ENCODE results near the gene DHX32. TPM values are rescaled to one million over a fixed set of nuclear protein-coding genes. Genes with fewer than 3 reads are reported as not detected.

DHX32 gene
- total and polyA plus RNA-seq, 2 donors (not counting 1 experiment from before 2014, with no cell fraction given) = 5.2 to 12.4 TPM

DNA sequence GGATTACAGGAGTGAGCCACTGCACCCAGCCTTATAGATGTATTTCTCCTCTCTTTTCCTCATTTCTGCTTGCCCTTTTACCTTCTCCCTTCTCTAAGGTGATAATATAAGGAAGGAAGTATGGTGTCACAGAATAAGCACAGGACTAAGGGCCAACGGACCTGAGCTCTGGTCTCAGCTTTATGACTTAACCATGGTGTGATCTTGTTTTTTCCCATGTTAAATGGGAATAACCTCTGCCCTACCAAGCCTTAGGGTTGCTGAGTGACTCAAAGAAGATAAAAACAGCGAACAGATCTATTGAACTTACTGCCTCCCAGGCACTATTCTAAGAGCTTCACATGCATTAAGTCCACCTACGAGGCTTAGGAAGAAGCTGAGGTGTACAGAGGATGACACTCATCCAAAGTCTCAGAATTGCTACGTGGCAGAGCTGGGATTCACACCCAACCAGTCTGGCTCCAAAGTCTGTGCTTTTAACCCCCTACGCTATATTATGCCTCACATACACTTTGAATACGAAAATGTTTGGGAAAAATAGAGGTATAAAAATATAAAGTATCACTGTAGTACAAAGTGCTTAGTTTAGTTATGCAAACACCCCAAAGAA is 63.6 kb downstream of the DHX32 start:
- H3K4me1 Mint-ChIP-seq = peaks cover 18% of the 10 kb centered on the region
- H3K79me2 ChIP-seq (ENCODE audit: control insufficient read depth, insufficient read depth, low read length) = peaks cover under 1% of the 10 kb centered on the region
- no peaks in the 10 kb centered on the region for H3K27me3 ChIP-seq (replicated peaks in 1 of 4; ENCODE audit: control extremely low read depth in 1 of 4, control insufficient read depth in 3 of 4, insufficient read depth in 4 of 4, low read length in 3 of 4)
- no peak overlapping the region for H3K27ac ChIP-seq (ENCODE audit: low read length in 2 of 2)
- no peak overlapping the region for H3K9ac ChIP-seq (ENCODE audit: low read length)
- no peaks in the 10 kb centered on the region for H3K9me3 Mint-ChIP-seq (ENCODE audit: insufficient read depth)
- ATAC-seq (ENCODE audit: low read depth) = no peak
- WGBS (ENCODE audit: insufficient coverage) = 100% methylated on average over 3 of the region's 6 CpGs
- no peak for TF ChIP-seq EZH2 (IDR thresholded peaks at IDR 0.05; ENCODE audit: borderline replicate concordance, insufficient read depth, low read depth, low read length, poor library complexity, severe bottlenecking)
- TF ChIP-seq, protein P1, sequence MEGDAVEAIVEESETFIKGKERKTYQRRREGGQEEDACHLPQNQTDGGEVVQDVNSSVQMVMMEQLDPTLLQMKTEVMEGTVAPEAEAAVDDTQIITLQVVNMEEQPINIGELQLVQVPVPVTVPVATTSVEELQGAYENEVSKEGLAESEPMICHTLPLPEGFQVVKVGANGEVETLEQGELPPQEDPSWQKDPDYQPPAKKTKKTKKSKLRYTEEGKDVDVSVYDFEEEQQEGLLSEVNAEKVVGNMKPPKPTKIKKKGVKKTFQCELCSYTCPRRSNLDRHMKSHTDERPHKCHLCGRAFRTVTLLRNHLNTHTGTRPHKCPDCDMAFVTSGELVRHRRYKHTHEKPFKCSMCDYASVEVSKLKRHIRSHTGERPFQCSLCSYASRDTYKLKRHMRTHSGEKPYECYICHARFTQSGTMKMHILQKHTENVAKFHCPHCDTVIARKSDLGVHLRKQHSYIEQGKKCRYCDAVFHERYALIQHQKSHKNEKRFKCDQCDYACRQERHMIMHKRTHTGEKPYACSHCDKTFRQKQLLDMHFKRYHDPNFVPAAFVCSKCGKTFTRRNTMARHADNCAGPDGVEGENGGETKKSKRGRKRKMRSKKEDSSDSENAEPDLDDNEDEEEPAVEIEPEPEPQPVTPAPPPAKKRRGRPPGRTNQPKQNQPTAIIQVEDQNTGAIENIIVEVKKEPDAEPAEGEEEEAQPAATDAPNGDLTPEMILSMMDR (IDR thresholded peaks at IDR 0.05) = no peak
- DNase-seq = no peak
- no peak overlapping the region for H2AFZ ChIP-seq (ENCODE audit: insufficient read depth, low read depth, low read length, poor library complexity, severe bottlenecking)
- peaks cover 0 to 18% of the 10 kb centered on the region in 2 experiments for H3K36me3 ChIP-seq (replicated peaks in 1 of 2; ENCODE audit: control extremely low read depth in 1 of 2, control insufficient read depth in 1 of 2, extremely low read depth in 1 of 2, insufficient read depth in 2 of 2, low read length in 1 of 2)
- POLR2A ChIA-PET = no interaction called here
- CTCF ChIA-PET = interaction anchor here (0.5 kb wide), 1 partner anchor 182 kb away, joined by 3 read pairs; no protein-coding TSS in a partner anchor
- H3K4me1 ChIP-seq (ENCODE audit: control insufficient read depth in 2 of 2, insufficient read depth in 2 of 2, low read length in 2 of 2) = peaks cover 6 to 11% of the 10 kb centered on the region in 2 donors
- H3K9me3 ChIP-seq (ENCODE audit: control extremely low read depth in 1 of 3, control insufficient read depth in 2 of 3, insufficient read depth in 1 of 3, low read length in 2 of 3) = no peaks in the 10 kb centered on the region
- no peak overlapping the region for H3K4me3 Mint-ChIP-seq
- H3K27me3 Mint-ChIP-seq = no peaks in the 10 kb centered on the region
- no peak overlapping the region for H3K4me3 ChIP-seq (ENCODE audit: control extremely low read depth in 1 of 5, extremely low read depth in 1 of 5, insufficient read depth in 1 of 5, low read depth in 2 of 5, low read length in 4 of 5)
- no peak overlapping the region for H3K4me2 ChIP-seq (replicated peaks; ENCODE audit: low read depth, low read length, poor library complexity, severe bottlenecking)
- H3K27ac Mint-ChIP-seq = no peak overlapping the region
- intact Hi-C loops (cut with micrococcal nuclease) = no loop called here
- no peaks in the 10 kb centered on the region for H4K20me1 ChIP-seq (ENCODE audit: control insufficient read depth, insufficient read depth, low read length, poor library complexity, severe bottlenecking)

DNA sequence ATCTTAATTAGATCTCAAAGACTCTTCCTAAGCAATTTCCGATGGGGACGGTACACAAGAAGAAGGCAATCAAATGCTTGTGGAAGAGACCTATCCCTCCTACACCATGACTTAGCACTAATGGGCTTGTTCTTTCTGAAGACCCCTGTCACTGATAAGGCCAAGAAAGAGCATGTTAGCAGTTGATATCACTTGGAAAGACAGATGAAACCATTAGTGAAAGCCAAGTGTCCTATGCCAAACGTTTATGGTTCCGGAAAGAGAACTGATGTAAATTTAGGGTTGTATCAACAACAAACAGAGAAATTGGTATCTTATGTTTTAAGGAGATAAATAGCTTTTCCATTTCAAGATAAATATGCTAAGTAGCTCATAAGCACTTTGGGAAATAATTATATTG is 64.5 kb downstream of the DHX32 start:
- H3K9ac ChIP-seq (ENCODE audit: low read length) = no peak overlapping the region
- ChIA-PET CTCF (interaction anchor here (0.5 kb wide), 1 partner anchor 183 kb away, joined by 3 read pairs; no protein-coding TSS in a partner anchor), POLR2A (no interaction called here)
- no CpG with 5 or more reads among the region's 4 CpGs for WGBS (ENCODE audit: insufficient coverage)
- H4K20me1 ChIP-seq (ENCODE audit: control insufficient read depth, insufficient read depth, low read length, poor library complexity, severe bottlenecking) = no peaks in the 10 kb centered on the region
- intact Hi-C loops (cut with micrococcal nuclease) = no loop called here
- DNase-seq = no peak
- H3K4me3 ChIP-seq (ENCODE audit: control extremely low read depth in 1 of 5, extremely low read depth in 1 of 5, insufficient read depth in 1 of 5, low read depth in 2 of 5, low read length in 4 of 5) = no peak overlapping the region
- H3K36me3 ChIP-seq (replicated peaks in 1 of 2; ENCODE audit: control extremely low read depth in 1 of 2, control insufficient read depth in 1 of 2, extremely low read depth in 1 of 2, insufficient read depth in 2 of 2, low read length in 1 of 2) = peaks cover 1 to 18% of the 10 kb centered on the region in 2 experiments
- H3K4me2 ChIP-seq (replicated peaks; ENCODE audit: low read depth, low read length, poor library complexity, severe bottlenecking) = no peak overlapping the region
- H3K27ac Mint-ChIP-seq = no peak overlapping the region
- H3K9me3 Mint-ChIP-seq (ENCODE audit: insufficient read depth) = no peaks in the 10 kb centered on the region
- peaks cover 0 to 2% of the 10 kb centered on the region in 2 donors for H3K4me1 ChIP-seq (ENCODE audit: control insufficient read depth in 2 of 2, insufficient read depth in 2 of 2, low read length in 2 of 2)
- no peak overlapping the region for H3K27ac ChIP-seq (ENCODE audit: low read length in 2 of 2)
- ATAC-seq (ENCODE audit: low read depth) = no peak
- peaks cover 13% of the 10 kb centered on the region for H3K4me1 Mint-ChIP-seq
- no peaks in the 10 kb centered on the region for H3K27me3 ChIP-seq (replicated peaks in 1 of 4; ENCODE audit: control extremely low read depth in 1 of 4, control insufficient read depth in 3 of 4, insufficient read depth in 4 of 4, low read length in 3 of 4)
- no peaks in the 10 kb centered on the region for H3K79me2 ChIP-seq (ENCODE audit: control insufficient read depth, insufficient read depth, low read length)
- no peak overlapping the region for H2AFZ ChIP-seq (ENCODE audit: insufficient read depth, low read depth, low read length, poor library complexity, severe bottlenecking)
- H3K9me3 ChIP-seq (ENCODE audit: control extremely low read depth in 1 of 3, control insufficient read depth in 2 of 3, insufficient read depth in 1 of 3, low read length in 2 of 3) = no peaks in the 10 kb centered on the region
- no peak for TF ChIP-seq EZH2 (IDR thresholded peaks at IDR 0.05; ENCODE audit: borderline replicate concordance, insufficient read depth, low read depth, low read length, poor library complexity, severe bottlenecking)
- TF ChIP-seq, protein P1 (IDR thresholded peaks at IDR 0.05) = no peak
- no peaks in the 10 kb centered on the region for H3K27me3 Mint-ChIP-seq
- no peak overlapping the region for H3K4me3 Mint-ChIP-seq
